Measurements from ENCODE around the gene TM6SF1.

The TM6SF1 gene

DNA sequence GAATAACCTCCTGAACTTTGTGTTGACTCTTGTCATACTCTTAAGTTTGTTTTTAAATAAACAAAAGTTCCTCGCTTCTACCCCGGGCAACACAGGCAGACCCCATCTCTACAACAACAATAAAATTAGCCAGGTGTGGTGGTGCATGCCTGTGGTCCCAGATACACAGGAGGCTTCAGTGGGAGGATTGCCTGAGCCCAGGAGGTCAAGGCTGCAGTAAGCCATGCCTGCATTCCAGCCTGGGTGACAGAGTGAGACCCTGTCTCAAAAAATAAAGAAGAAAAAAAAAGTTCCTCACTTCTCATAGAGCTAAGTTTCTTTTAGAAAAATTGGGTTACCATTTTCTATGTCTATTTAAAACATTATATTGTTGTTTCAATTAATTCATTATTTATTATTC is 70.9 kb downstream of the TM6SF1 start:
- Histone ChIP-seq H3K79me2 (ENCODE audit: insufficient read depth, low read length) (peaks cover 20% of the 10 kb centered on the region), H3K9ac (ENCODE audit: low read depth, low read length) (no peak overlapping the region), H2AFZ (ENCODE audit: low read depth, low read length) (no peak overlapping the region), H3K4me1 (ENCODE audit: insufficient read depth, low read length) (no peaks in the 10 kb centered on the region), H3K27me3 (ENCODE audit: insufficient read depth, low read length, poor library complexity) (no peaks in the 10 kb centered on the region), H3K4me2 (ENCODE audit: insufficient read depth, low read length) (no peak overlapping the region), H4K20me1 (ENCODE audit: insufficient read depth, low read length) (peaks cover 4% of the 10 kb centered on the region; the same call in 1 of the 2 replicates), H3K9me3 (ENCODE audit: insufficient read depth, low read length, severe bottlenecking) (no peaks in the 10 kb centered on the region), H3K4me3 (ENCODE audit: low read depth in 1 of 2, low read length in 2 of 2) (no peak overlapping the region), H3K36me3 (ENCODE audit: insufficient read depth, low read length) (no peaks in the 10 kb centered on the region), H3K27ac (ENCODE audit: low read length) (no peak overlapping the region)
- ATAC-seq (ENCODE audit: insufficient read depth, low read depth) (no peak), DNase-seq (no peak)
- TF ChIP-seq EZH2 (IDR thresholded peaks at IDR 0.05; ENCODE audit: borderline replicate concordance, low read depth, low read length, severe bottlenecking), result no peak
- TF ChIP-seq, protein P1, sequence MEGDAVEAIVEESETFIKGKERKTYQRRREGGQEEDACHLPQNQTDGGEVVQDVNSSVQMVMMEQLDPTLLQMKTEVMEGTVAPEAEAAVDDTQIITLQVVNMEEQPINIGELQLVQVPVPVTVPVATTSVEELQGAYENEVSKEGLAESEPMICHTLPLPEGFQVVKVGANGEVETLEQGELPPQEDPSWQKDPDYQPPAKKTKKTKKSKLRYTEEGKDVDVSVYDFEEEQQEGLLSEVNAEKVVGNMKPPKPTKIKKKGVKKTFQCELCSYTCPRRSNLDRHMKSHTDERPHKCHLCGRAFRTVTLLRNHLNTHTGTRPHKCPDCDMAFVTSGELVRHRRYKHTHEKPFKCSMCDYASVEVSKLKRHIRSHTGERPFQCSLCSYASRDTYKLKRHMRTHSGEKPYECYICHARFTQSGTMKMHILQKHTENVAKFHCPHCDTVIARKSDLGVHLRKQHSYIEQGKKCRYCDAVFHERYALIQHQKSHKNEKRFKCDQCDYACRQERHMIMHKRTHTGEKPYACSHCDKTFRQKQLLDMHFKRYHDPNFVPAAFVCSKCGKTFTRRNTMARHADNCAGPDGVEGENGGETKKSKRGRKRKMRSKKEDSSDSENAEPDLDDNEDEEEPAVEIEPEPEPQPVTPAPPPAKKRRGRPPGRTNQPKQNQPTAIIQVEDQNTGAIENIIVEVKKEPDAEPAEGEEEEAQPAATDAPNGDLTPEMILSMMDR (IDR thresholded peaks at IDR 0.05; ENCODE audit: borderline replicate concordance, extremely low read depth, low read length, poor library complexity, severe bottlenecking), result no peak

DNA sequence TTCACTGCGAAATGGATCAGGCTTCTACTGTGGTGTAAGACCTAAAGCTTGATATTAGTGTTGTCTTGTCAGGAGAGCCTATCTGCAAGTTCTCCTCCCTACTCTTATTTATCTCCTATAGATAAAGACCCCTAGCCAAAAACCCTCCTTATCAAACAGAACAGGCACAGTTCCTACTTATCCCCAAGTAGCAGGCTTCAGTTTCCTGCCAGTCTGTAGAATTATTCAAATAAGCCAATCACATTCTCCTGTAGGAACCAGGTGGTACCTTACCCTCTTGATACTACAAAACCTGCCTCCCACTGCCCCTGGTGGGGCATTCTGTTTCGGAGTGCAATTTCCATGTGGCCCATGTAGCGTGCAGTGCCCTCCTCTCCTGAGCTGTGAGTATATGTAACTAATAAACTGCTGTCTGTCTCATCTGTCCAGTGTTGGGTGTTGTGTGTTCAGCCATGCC is 71.5 kb downstream of the TM6SF1 start:
- Histone ChIP-seq H3K4me2 (ENCODE audit: insufficient read depth, low read length) (no peak overlapping the region), H2AFZ (ENCODE audit: low read depth, low read length) (no peak overlapping the region), H3K27me3 (ENCODE audit: insufficient read depth, low read length, poor library complexity) (no peaks in the 10 kb centered on the region), H3K9me3 (ENCODE audit: insufficient read depth, low read length, severe bottlenecking) (no peaks in the 10 kb centered on the region), H4K20me1 (ENCODE audit: insufficient read depth, low read length) (peaks cover 4% of the 10 kb centered on the region; the same call in 1 of the 2 replicates), H3K4me3 (ENCODE audit: low read depth in 1 of 2, low read length in 2 of 2) (no peak overlapping the region), H3K4me1 (ENCODE audit: insufficient read depth, low read length) (no peaks in the 10 kb centered on the region), H3K27ac (ENCODE audit: low read length) (no peak overlapping the region), H3K79me2 (ENCODE audit: insufficient read depth, low read length) (peaks cover 16% of the 10 kb centered on the region), H3K9ac (ENCODE audit: low read depth, low read length) (no peak overlapping the region), H3K36me3 (ENCODE audit: insufficient read depth, low read length) (no peaks in the 10 kb centered on the region)
- DNase-seq (no peak), ATAC-seq (ENCODE audit: insufficient read depth, low read depth) (no peak)
- TF ChIP-seq, protein P1 (IDR thresholded peaks at IDR 0.05; ENCODE audit: borderline replicate concordance, extremely low read depth, low read length, poor library complexity, severe bottlenecking), result no peak
- TF ChIP-seq EZH2 (IDR thresholded peaks at IDR 0.05; ENCODE audit: borderline replicate concordance, low read depth, low read length, severe bottlenecking), result no peak

DNA sequence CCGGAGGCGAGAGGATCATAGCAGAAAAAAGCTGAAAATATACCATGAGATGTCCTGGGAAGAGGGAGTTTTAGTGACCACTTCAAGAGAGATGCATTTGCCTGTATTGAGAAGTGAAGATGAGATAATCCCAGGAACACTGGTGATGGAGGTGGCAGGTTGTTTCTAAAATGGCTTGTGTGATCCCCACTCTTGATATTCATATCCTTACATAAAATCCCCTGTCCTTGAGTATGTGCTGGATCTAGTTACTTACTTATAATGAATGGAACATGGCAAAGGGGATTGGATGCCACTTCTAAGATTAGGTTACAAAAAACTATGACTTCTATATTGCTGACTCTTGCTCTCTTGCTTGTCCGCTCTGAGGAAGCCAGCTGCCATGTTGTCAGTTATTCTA is 78.1 kb downstream of the TM6SF1 start:
- Histone ChIP-seq H3K79me2 (ENCODE audit: insufficient read depth, low read length) (peaks cover 41% of the 10 kb centered on the region), H2AFZ (ENCODE audit: low read depth, low read length) (no peak overlapping the region), H3K27me3 (ENCODE audit: insufficient read depth, low read length, poor library complexity) (no peaks in the 10 kb centered on the region), H4K20me1 (ENCODE audit: insufficient read depth, low read length) (peaks cover 6% of the 10 kb centered on the region; the same call in 1 of the 2 replicates), H3K36me3 (ENCODE audit: insufficient read depth, low read length) (no peaks in the 10 kb centered on the region), H3K4me3 (ENCODE audit: low read depth in 1 of 2, low read length in 2 of 2) (no peak overlapping the region), H3K4me2 (ENCODE audit: insufficient read depth, low read length) (no peak overlapping the region), H3K4me1 (ENCODE audit: insufficient read depth, low read length) (no peaks in the 10 kb centered on the region), H3K27ac (ENCODE audit: low read length) (no peak overlapping the region), H3K9me3 (ENCODE audit: insufficient read depth, low read length, severe bottlenecking) (no peaks in the 10 kb centered on the region), H3K9ac (ENCODE audit: low read depth, low read length) (no peak overlapping the region)
- ATAC-seq (ENCODE audit: insufficient read depth, low read depth) (no peak), DNase-seq (no peak)
- no peak for TF ChIP-seq EZH2 (IDR thresholded peaks at IDR 0.05; ENCODE audit: borderline replicate concordance, low read depth, low read length, severe bottlenecking)
- TF ChIP-seq, protein P1 (IDR thresholded peaks at IDR 0.05; ENCODE audit: borderline replicate concordance, extremely low read depth, low read length, poor library complexity, severe bottlenecking), result no peak

Measured in DND-41 (cell line).